Measurements from ENCODE around the gene SEC22A. TPM values are rescaled to one million over a fixed set of nuclear protein-coding genes. Genes with fewer than 3 reads are reported as not detected.

The SEC22A gene
- total and polyA plus RNA-seq, 2 donors (not counting 1 experiment from before 2014, with no cell fraction given), result 15.6 to 19.3 TPM

DNA sequence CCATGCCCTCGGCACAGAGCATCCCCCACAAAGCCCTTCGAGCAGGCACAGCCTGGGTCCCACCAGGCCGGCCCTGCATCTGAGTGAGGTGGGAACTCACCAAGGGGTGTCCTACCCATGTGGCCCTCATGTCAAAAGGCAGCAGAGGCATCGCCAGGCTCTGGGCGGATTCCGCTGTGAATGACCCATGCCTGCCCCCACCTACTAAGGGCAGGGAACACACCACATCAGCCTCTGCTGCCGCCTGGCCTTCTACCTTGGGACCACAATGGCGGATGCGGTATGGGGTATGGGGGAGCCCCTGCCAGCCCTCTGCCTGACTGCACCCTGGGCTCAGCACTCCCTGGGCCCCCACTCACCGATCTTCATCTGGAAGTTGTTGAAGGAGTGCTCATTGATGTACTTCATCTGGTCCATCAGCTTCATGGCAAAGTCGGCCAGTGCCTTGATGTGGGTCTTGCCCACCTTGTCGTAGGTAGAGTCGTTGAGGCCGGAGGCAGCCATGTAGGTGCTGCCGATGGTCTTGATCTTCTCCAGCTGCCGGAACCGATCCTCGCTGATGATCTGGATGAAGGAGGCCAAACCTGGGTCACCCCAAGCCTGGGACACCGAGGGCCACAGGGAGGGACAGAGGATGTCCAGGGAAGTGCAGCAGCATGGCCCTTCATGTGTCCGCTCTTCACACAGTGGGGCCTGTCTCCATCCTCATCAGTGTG, 87.8 kb downstream of the SEC22A start:
- Histone ChIP-seq H4K20me1 (ENCODE audit: control insufficient read depth, insufficient read depth, low read length, poor library complexity, severe bottlenecking) (no peaks in the 10 kb centered on the region), H3K79me2 (ENCODE audit: control insufficient read depth, insufficient read depth, low read length) (no peaks in the 10 kb centered on the region), H3K27ac (ENCODE audit: low read length in 2 of 2) (no peak overlapping the region), H2AFZ (ENCODE audit: insufficient read depth, low read depth, low read length, poor library complexity, severe bottlenecking) (no peak overlapping the region), H3K4me3 (ENCODE audit: control extremely low read depth in 1 of 5, extremely low read depth in 1 of 5, insufficient read depth in 1 of 5, low read depth in 2 of 5, low read length in 4 of 5) (no peak overlapping the region), H3K9me3 (ENCODE audit: control extremely low read depth in 1 of 3, control insufficient read depth in 2 of 3, insufficient read depth in 1 of 3, low read length in 2 of 3) (peaks cover 0 to 10% (median 0%) of the 10 kb centered on the region in 3 donors), H3K4me2 (replicated peaks; ENCODE audit: low read depth, low read length, poor library complexity, severe bottlenecking) (no peak overlapping the region), H3K4me1 (ENCODE audit: control insufficient read depth in 2 of 2, insufficient read depth in 2 of 2, low read length in 2 of 2) (no peaks in the 10 kb centered on the region), H3K36me3 (replicated peaks in 1 of 2; ENCODE audit: control extremely low read depth in 1 of 2, control insufficient read depth in 1 of 2, extremely low read depth in 1 of 2, insufficient read depth in 2 of 2, low read length in 1 of 2) (no peaks in the 10 kb centered on the region), H3K9ac (ENCODE audit: low read length) (no peak overlapping the region), H3K27me3 (replicated peaks in 1 of 4; ENCODE audit: control extremely low read depth in 1 of 4, control insufficient read depth in 3 of 4, insufficient read depth in 4 of 4, low read length in 3 of 4) (no peaks in the 10 kb centered on the region)
- POLR2A ChIA-PET, result no interaction called here
- TF ChIP-seq CTCF (IDR thresholded peaks at IDR 0.05), result no peak
- no peak for TF ChIP-seq EZH2 (IDR thresholded peaks at IDR 0.05; ENCODE audit: borderline replicate concordance, insufficient read depth, low read depth, low read length, poor library complexity, severe bottlenecking)
- no peaks in the 10 kb centered on the region for H3K9me3 Mint-ChIP-seq (ENCODE audit: insufficient read depth)
- DNase-seq (no peak), ATAC-seq (ENCODE audit: low read depth) (no peak)
- peaks cover 4% of the 10 kb centered on the region for H3K27me3 Mint-ChIP-seq
- H3K4me3 Mint-ChIP-seq, result no peak overlapping the region
- H3K4me1 Mint-ChIP-seq, result no peaks in the 10 kb centered on the region
- intact Hi-C loops (cut with micrococcal nuclease), result no loop called here
- 94% methylated on average over 18 of the region's 20 CpGs for WGBS (ENCODE audit: insufficient coverage)
- CTCF ChIA-PET, result no interaction called here
- H3K27ac Mint-ChIP-seq, result no peak overlapping the region

GRCh38 chr3:123290107-123290930, 88.6 kb downstream of the SEC22A start:
- 88% methylated on average over 11 of the region's 13 CpGs for WGBS (ENCODE audit: insufficient coverage)
- Histone ChIP-seq H3K79me2 (ENCODE audit: control insufficient read depth, insufficient read depth, low read length) (no peaks in the 10 kb centered on the region), H3K27ac (ENCODE audit: low read length in 2 of 2) (no peak overlapping the region), H3K4me1 (ENCODE audit: control insufficient read depth in 2 of 2, insufficient read depth in 2 of 2, low read length in 2 of 2) (no peaks in the 10 kb centered on the region), H3K36me3 (replicated peaks in 1 of 2; ENCODE audit: control extremely low read depth in 1 of 2, control insufficient read depth in 1 of 2, extremely low read depth in 1 of 2, insufficient read depth in 2 of 2, low read length in 1 of 2) (no peaks in the 10 kb centered on the region), H4K20me1 (ENCODE audit: control insufficient read depth, insufficient read depth, low read length, poor library complexity, severe bottlenecking) (no peaks in the 10 kb centered on the region), H3K27me3 (replicated peaks in 1 of 4; ENCODE audit: control extremely low read depth in 1 of 4, control insufficient read depth in 3 of 4, insufficient read depth in 4 of 4, low read length in 3 of 4) (no peaks in the 10 kb centered on the region), H3K9ac (ENCODE audit: low read length) (no peak overlapping the region), H2AFZ (ENCODE audit: insufficient read depth, low read depth, low read length, poor library complexity, severe bottlenecking) (no peak overlapping the region), H3K9me3 (ENCODE audit: control extremely low read depth in 1 of 3, control insufficient read depth in 2 of 3, insufficient read depth in 1 of 3, low read length in 2 of 3) (peaks cover 0 to 10% (median 0%) of the 10 kb centered on the region in 3 donors), H3K4me2 (replicated peaks; ENCODE audit: low read depth, low read length, poor library complexity, severe bottlenecking) (no peak overlapping the region), H3K4me3 (ENCODE audit: control extremely low read depth in 1 of 5, extremely low read depth in 1 of 5, insufficient read depth in 1 of 5, low read depth in 2 of 5, low read length in 4 of 5) (no peak overlapping the region)
- ATAC-seq (ENCODE audit: low read depth) (no peak), DNase-seq (no peak)
- POLR2A ChIA-PET, result no interaction called here
- CTCF ChIA-PET, result no interaction called here
- intact Hi-C loops (cut with micrococcal nuclease), result no loop called here
- TF ChIP-seq EZH2 (IDR thresholded peaks at IDR 0.05; ENCODE audit: borderline replicate concordance, insufficient read depth, low read depth, low read length, poor library complexity, severe bottlenecking) (no peak), CTCF (IDR thresholded peaks at IDR 0.05) (no peak)
- no peak overlapping the region for H3K27ac Mint-ChIP-seq
- H3K4me3 Mint-ChIP-seq, result no peak overlapping the region
- no peaks in the 10 kb centered on the region for H3K9me3 Mint-ChIP-seq (ENCODE audit: insufficient read depth)
- peaks cover 4% of the 10 kb centered on the region for H3K27me3 Mint-ChIP-seq
- no peaks in the 10 kb centered on the region for H3K4me1 Mint-ChIP-seq

All from B cell (primary cell).